ENCODE data around the gene CCL2.

CCL2 gene

DNA sequence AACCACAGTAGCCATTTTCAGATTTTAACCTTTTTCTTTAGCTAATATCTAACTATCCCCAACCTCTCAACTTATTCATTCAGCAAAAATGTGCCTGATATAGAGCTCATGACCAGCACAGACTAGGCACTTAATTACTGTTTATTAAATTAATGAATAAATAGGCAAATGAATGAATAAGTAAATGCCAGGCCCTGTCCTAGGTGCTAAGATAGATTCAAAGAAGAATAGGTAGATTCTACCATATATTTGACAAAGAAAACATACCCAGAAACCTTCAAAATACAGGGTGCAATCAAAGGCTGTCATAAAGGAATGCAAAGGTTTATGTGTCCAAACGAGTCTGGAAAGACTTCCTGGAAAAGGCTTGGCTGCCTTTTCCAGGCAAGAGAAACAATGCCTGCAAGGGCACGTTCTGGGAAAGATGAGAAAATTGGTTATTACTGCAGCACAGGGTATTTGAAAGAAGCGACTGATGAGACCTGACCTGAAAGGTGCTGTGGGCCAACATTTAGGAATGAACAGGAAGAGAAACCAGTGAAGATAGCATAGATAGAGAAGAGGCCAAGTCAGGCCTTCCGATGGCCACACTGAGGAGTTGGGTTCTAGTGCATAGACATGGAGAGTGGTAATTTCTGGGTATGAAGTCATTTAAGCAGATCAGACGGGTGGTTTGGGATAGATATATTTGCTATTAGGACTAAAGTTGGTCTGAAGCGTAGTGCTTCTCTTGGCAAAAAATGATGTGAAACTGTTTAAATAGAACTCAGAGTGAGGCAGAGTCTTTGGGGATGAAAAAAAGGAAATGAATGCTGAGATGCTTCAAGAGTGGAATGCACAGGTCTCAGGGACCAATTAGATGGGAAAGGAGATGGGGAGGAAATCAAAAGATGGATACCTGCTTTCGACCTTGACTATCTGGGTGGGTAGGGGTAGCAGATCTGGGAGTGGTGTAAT is 11.4 kb upstream of the CCL2 start:
- no peak for ATAC-seq
- TF ChIP-seq ZFP3 (CRISPR knock-in tag; IDR thresholded peaks at IDR 0.05) (no peak), ZFP30 (CRISPR knock-in tag; IDR thresholded peaks at IDR 0.05) (no peak), ZNF565 (CRISPR knock-in tag; conservative IDR thresholded peaks at IDR 0.05; ENCODE audit: low read depth) (no peak), PPARA (CRISPR knock-in tag; IDR thresholded peaks at IDR 0.05; ENCODE audit: borderline replicate concordance) (no peak), RARB (CRISPR knock-in tag; IDR thresholded peaks at IDR 0.05) (no peak), BACH2 (CRISPR knock-in tag; IDR thresholded peaks at IDR 0.05; ENCODE audit: borderline replicate concordance) (no peak), ARNTL (CRISPR knock-in tag; IDR thresholded peaks at IDR 0.05; ENCODE audit: borderline replicate concordance, low read depth) (no peak), ZNF8 (CRISPR knock-in tag; IDR thresholded peaks at IDR 0.05) (no peak), CSDC2 (CRISPR knock-in tag; IDR thresholded peaks at IDR 0.05) (no peak), TCF4 (CRISPR knock-in tag; IDR thresholded peaks at IDR 0.05; ENCODE audit: borderline replicate concordance) (no peak), SNAI2 (CRISPR knock-in tag; IDR thresholded peaks at IDR 0.05) (no peak), ZNF70 (CRISPR knock-in tag; IDR thresholded peaks at IDR 0.05) (no peak), ZC3H10 (CRISPR knock-in tag; IDR thresholded peaks at IDR 0.05) (no peak), OSR1 (CRISPR knock-in tag; IDR thresholded peaks at IDR 0.05) (no peak), GLIS3 (CRISPR knock-in tag; IDR thresholded peaks at IDR 0.05) (no peak), TOX (CRISPR knock-in tag; IDR thresholded peaks at IDR 0.05; ENCODE audit: borderline replicate concordance) (no peak)
- TF ChIP-seq, protein P1, sequence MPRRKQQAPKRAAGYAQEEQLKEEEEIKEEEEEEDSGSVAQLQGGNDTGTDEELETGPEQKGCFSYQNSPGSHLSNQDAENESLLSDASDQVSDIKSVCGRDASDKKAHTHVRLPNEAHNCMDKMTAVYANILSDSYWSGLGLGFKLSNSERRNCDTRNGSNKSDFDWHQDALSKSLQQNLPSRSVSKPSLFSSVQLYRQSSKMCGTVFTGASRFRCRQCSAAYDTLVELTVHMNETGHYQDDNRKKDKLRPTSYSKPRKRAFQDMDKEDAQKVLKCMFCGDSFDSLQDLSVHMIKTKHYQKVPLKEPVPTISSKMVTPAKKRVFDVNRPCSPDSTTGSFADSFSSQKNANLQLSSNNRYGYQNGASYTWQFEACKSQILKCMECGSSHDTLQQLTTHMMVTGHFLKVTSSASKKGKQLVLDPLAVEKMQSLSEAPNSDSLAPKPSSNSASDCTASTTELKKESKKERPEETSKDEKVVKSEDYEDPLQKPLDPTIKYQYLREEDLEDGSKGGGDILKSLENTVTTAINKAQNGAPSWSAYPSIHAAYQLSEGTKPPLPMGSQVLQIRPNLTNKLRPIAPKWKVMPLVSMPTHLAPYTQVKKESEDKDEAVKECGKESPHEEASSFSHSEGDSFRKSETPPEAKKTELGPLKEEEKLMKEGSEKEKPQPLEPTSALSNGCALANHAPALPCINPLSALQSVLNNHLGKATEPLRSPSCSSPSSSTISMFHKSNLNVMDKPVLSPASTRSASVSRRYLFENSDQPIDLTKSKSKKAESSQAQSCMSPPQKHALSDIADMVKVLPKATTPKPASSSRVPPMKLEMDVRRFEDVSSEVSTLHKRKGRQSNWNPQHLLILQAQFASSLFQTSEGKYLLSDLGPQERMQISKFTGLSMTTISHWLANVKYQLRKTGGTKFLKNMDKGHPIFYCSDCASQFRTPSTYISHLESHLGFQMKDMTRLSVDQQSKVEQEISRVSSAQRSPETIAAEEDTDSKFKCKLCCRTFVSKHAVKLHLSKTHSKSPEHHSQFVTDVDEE (CRISPR knock-in tag; IDR thresholded peaks at IDR 0.05), result no peak
- TF ChIP-seq, protein P2, sequence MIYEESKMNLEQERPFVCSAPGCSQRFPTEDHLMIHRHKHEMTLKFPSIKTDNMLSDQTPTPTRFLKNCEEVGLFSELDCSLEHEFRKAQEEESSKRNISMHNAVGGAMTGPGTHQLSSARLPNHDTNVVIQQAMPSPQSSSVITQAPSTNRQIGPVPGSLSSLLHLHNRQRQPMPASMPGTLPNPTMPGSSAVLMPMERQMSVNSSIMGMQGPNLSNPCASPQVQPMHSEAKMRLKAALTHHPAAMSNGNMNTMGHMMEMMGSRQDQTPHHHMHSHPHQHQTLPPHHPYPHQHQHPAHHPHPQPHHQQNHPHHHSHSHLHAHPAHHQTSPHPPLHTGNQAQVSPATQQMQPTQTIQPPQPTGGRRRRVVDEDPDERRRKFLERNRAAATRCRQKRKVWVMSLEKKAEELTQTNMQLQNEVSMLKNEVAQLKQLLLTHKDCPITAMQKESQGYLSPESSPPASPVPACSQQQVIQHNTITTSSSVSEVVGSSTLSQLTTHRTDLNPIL (CRISPR knock-in tag; IDR thresholded peaks at IDR 0.05; ENCODE audit: low read depth), result no peak
- TF ChIP-seq, protein P3, sequence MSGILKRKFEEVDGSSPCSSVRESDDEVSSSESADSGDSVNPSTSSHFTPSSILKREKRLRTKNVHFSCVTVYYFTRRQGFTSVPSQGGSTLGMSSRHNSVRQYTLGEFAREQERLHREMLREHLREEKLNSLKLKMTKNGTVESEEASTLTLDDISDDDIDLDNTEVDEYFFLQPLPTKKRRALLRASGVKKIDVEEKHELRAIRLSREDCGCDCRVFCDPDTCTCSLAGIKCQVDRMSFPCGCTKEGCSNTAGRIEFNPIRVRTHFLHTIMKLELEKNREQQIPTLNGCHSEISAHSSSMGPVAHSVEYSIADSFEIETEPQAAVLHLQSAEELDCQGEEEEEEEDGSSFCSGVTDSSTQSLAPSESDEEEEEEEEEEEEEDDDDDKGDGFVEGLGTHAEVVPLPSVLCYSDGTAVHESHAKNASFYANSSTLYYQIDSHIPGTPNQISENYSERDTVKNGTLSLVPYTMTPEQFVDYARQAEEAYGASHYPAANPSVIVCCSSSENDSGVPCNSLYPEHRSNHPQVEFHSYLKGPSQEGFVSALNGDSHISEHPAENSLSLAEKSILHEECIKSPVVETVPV (CRISPR knock-in tag; IDR thresholded peaks at IDR 0.05), result no peak
- TF ChIP-seq, protein P4, sequence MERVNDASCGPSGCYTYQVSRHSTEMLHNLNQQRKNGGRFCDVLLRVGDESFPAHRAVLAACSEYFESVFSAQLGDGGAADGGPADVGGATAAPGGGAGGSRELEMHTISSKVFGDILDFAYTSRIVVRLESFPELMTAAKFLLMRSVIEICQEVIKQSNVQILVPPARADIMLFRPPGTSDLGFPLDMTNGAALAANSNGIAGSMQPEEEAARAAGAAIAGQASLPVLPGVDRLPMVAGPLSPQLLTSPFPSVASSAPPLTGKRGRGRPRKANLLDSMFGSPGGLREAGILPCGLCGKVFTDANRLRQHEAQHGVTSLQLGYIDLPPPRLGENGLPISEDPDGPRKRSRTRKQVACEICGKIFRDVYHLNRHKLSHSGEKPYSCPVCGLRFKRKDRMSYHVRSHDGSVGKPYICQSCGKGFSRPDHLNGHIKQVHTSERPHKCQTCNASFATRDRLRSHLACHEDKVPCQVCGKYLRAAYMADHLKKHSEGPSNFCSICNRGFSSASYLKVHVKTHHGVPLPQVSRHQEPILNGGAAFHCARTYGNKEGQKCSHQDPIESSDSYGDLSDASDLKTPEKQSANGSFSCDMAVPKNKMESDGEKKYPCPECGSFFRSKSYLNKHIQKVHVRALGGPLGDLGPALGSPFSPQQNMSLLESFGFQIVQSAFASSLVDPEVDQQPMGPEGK (CRISPR knock-in tag; IDR thresholded peaks at IDR 0.05; ENCODE audit: borderline replicate concordance), result no peak

DNA sequence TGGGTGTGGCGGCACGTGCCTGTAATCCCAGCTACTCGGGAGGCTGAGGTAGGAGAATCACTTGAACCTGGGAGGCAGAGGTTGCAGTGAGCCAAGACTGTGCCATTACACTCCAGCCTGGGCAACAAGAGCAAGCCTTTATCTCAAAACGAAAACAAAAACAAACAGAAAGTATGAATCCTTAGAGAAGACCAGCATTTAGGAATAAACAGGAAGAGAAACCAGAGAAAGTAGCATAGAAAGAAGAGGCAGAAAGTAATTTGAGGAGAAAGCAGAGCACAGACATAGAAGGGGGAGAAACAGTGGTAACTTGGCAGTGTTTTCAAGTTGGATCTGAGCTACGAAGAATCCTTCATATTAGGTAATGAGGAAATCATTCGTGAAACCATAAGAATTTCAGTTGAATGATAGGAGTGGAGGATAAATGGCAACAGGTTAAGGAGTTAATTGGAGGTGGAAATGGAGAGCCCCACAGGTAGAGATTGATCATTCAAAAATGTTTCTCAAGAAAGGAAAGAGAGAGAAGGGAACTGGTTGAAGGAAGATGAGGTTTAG is 9.7 kb upstream of the CCL2 start:
- TF ChIP-seq, protein P5, sequence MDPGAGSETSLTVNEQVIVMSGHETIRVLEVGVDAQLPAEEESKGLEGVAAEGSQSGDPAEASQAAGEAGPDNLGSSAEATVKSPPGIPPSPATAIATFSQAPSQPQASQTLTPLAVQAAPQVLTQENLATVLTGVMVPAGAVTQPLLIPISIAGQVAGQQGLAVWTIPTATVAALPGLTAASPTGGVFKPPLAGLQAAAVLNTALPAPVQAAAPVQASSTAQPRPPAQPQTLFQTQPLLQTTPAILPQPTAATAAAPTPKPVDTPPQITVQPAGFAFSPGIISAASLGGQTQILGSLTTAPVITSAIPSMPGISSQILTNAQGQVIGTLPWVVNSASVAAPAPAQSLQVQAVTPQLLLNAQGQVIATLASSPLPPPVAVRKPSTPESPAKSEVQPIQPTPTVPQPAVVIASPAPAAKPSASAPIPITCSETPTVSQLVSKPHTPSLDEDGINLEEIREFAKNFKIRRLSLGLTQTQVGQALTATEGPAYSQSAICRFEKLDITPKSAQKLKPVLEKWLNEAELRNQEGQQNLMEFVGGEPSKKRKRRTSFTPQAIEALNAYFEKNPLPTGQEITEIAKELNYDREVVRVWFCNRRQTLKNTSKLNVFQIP (CRISPR knock-in tag; IDR thresholded peaks at IDR 0.05; ENCODE audit: borderline replicate concordance, low read depth), result no peak
- TF ChIP-seq SNAI2 (CRISPR knock-in tag; IDR thresholded peaks at IDR 0.05), result no peak
- TF ChIP-seq ZC3H10 (CRISPR knock-in tag; IDR thresholded peaks at IDR 0.05), result no peak
- no peak for TF ChIP-seq TCF4 (CRISPR knock-in tag; IDR thresholded peaks at IDR 0.05; ENCODE audit: borderline replicate concordance)
- TF ChIP-seq PPARA (CRISPR knock-in tag; IDR thresholded peaks at IDR 0.05; ENCODE audit: borderline replicate concordance), result no peak
- TF ChIP-seq ARNTL (CRISPR knock-in tag; IDR thresholded peaks at IDR 0.05; ENCODE audit: borderline replicate concordance, low read depth), result no peak
- no peak for TF ChIP-seq ISL1 (CRISPR knock-in tag; IDR thresholded peaks at IDR 0.05)
- no peak for TF ChIP-seq ZNF565 (CRISPR knock-in tag; conservative IDR thresholded peaks at IDR 0.05; ENCODE audit: low read depth)
- TF ChIP-seq ZNF8 (CRISPR knock-in tag; IDR thresholded peaks at IDR 0.05), result no peak
- TF ChIP-seq ZFP30 (CRISPR knock-in tag; IDR thresholded peaks at IDR 0.05), result no peak
- no peak for TF ChIP-seq RARB (CRISPR knock-in tag; IDR thresholded peaks at IDR 0.05)
- TF ChIP-seq CSDC2 (CRISPR knock-in tag; IDR thresholded peaks at IDR 0.05), result no peak
- no peak for TF ChIP-seq OSR1 (CRISPR knock-in tag; IDR thresholded peaks at IDR 0.05)
- no peak for TF ChIP-seq ZFP3 (CRISPR knock-in tag; IDR thresholded peaks at IDR 0.05)
- TF ChIP-seq ESRRG (CRISPR knock-in tag; IDR thresholded peaks at IDR 0.05), result no peak
- no peak for TF ChIP-seq ZNF70 (CRISPR knock-in tag; IDR thresholded peaks at IDR 0.05)
- no peak for TF ChIP-seq TOX (CRISPR knock-in tag; IDR thresholded peaks at IDR 0.05; ENCODE audit: borderline replicate concordance)
- no peak for ATAC-seq

Data from SK-N-SH treated with all-trans-retinoic acid at 6 μM for 48 hours (cell line).